ENCODE results near the gene RAB2B.

Gene RAB2B

GRCh38 chr14:21506557-21506956 is 29.8 kb upstream of the RAB2B start:
- no peak for TF ChIP-seq POLR2A (IDR thresholded peaks at IDR 0.05; ENCODE audit: extremely low read depth, insufficient read length)
- TF ChIP-seq CTCF (IDR thresholded peaks at IDR 0.05; ENCODE audit: low read depth, low read length) = no peak
- TF ChIP-seq MYC (IDR thresholded peaks at IDR 0.05; ENCODE audit: low read depth, low read length) = no peak
- TF ChIP-seq MAX (IDR thresholded peaks at IDR 0.05; ENCODE audit: low read depth, low read length) = no peak
- no peak for DNase-seq (ENCODE audit: low read depth)
- H3K4me3 ChIP-seq (ENCODE audit: low read depth, low read length) = no peak overlapping the region

- no peak for DNase-seq (ENCODE audit: low read depth)
- no peak for TF ChIP-seq CTCF (IDR thresholded peaks at IDR 0.05; ENCODE audit: low read depth, low read length)
- no peak for TF ChIP-seq MAX (IDR thresholded peaks at IDR 0.05; ENCODE audit: low read depth, low read length)
- no peak for TF ChIP-seq POLR2A (IDR thresholded peaks at IDR 0.05; ENCODE audit: extremely low read depth, insufficient read length)
- no peak for TF ChIP-seq MYC (IDR thresholded peaks at IDR 0.05; ENCODE audit: low read depth, low read length)
- no peak overlapping the region for H3K4me3 ChIP-seq (ENCODE audit: low read depth, low read length)
These were observed 28.3 kb upstream of the RAB2B start for GRCh38 chr14:21505012-21505553.

GRCh38 chr14:21503376-21503775 is 26.6 kb upstream of the RAB2B start:
- TF ChIP-seq POLR2A (IDR thresholded peaks at IDR 0.05; ENCODE audit: extremely low read depth, insufficient read length) (no peak), MAX (IDR thresholded peaks at IDR 0.05; ENCODE audit: low read depth, low read length) (no peak), CTCF (IDR thresholded peaks at IDR 0.05; ENCODE audit: low read depth, low read length) (no peak), MYC (IDR thresholded peaks at IDR 0.05; ENCODE audit: low read depth, low read length) (no peak)
- DNase-seq (ENCODE audit: low read depth) = no peak
- no peak overlapping the region for H3K4me3 ChIP-seq (ENCODE audit: low read depth, low read length)

- no peak overlapping the region for H3K4me3 ChIP-seq (ENCODE audit: low read depth, low read length)
These were observed 24.8 kb upstream of the RAB2B start for GRCh38 chr14:21501568-21501967.

GRCh38 chr14:21498540-21499526 is 22.1 kb upstream of the RAB2B start:
- DNase-seq (ENCODE audit: low read depth) = peak; percentile 62
- no peak overlapping the region for H3K4me3 ChIP-seq (ENCODE audit: low read depth, low read length)
- TF ChIP-seq POLR2A (IDR thresholded peaks at IDR 0.05; ENCODE audit: extremely low read depth, insufficient read length) (no peak), CTCF (IDR thresholded peaks at IDR 0.05; ENCODE audit: low read depth, low read length) (peak; percentile 27)

More at GRCh38 chr14:21501568-21501967, 24.8 kb upstream of the RAB2B start:
- no peak for DNase-seq (ENCODE audit: low read depth)
- TF ChIP-seq MAX (IDR thresholded peaks at IDR 0.05; ENCODE audit: low read depth, low read length) (no peak), CTCF (IDR thresholded peaks at IDR 0.05; ENCODE audit: low read depth, low read length) (no peak), MYC (IDR thresholded peaks at IDR 0.05; ENCODE audit: low read depth, low read length) (no peak), POLR2A (IDR thresholded peaks at IDR 0.05; ENCODE audit: extremely low read depth, insufficient read length) (no peak)
